ENCODE data around the gene PLCG2.
"Not testable (repeated sequence)": the region's sequence is repeated elsewhere in the genome, so short reads cannot be mapped to it uniquely, and the experiment has no call there.

Gene PLCG2

DNA sequence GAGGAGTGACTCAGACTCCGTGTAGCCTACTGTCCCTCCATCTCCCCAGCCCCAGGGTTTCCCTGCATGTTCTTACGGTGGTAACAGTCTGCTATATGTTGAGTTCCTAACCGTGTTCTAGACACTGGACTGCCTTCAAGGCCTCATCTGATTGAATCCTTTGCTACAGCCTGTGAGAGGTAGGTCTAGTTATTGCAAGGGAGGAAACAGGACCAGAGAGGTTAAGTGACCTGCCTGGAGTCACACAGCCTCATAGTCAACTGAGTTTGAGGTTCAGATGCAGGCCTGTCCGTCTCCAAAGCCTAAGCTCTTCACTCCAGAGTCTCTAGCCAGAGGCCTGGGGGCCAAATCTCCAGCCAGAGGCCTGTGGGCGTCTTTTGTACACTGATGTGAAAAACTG is 134.1 kb downstream of the PLCG2 start:
- DNase-seq (ENCODE audit: low spot score) = no peak

- DNase-seq (ENCODE audit: low spot score) = no peak
Measured at GRCh38 chr16:81917375-81917774, 138.3 kb downstream of the PLCG2 start.

DNA sequence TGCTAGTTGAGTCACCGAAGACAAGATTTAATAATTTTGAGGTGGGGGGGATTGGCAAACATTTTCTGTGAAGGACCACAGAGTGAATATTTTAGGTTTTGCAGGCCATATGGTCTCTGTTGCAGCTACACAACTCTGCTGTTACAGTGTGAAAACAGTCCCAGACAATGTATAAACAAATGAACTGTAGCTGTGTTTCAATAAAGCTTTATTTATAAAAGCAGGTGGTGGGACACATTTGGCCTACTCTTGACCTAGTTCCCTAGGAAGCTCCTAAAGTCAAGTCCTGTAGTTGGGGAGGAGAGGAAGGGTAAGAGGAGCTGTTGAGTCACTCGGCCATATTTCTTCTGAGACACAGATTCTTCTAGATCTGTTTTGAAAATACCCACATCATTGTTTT is 139.8 kb downstream of the PLCG2 start:
- DNase-seq (ENCODE audit: low spot score) = no peak

- no peak for DNase-seq (ENCODE audit: low spot score)
Measured at GRCh38 chr16:81920498-81920897, 141.4 kb downstream of the PLCG2 start.

- no peak for DNase-seq (ENCODE audit: low spot score)
Measured at GRCh38 chr16:81921085-81921814, 142.2 kb downstream of the PLCG2 start.

GRCh38 chr16:81921843-81922584 is 142.9 kb downstream of the PLCG2 start:
- no peak for DNase-seq (ENCODE audit: low spot score)

- no peak for DNase-seq (ENCODE audit: low spot score)
Measured at GRCh38 chr16:81923296-81923695, 144.2 kb downstream of the PLCG2 start.

DNA sequence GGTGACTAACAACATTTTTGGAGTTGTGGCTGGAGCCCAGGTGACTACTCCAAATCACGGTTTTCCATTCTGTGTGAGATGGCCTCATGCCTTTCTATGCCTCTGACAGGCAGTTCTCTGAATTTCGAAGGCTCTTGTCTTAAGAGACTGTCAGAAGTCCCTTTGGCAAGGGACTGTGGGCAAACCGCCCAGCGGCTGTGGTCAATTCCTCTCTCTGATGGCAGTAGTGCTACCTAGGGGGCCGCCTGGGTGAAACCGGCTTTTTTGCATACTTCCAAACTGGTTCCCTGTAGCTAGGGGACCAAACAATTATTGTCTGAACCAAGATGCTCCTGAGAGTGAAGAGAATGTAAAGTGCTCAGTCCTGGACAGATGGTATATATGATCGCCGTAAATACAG is 145.9 kb downstream of the PLCG2 start:
- no peak for DNase-seq (ENCODE audit: low spot score)

GRCh38 chr16:81926036-81926435 is 146.9 kb downstream of the PLCG2 start:
- no peak for DNase-seq (ENCODE audit: low spot score)

GRCh38 chr16:81927561-81928185 is 148.6 kb downstream of the PLCG2 start:
- DNase-seq (ENCODE audit: low spot score) = no peak

GRCh38 chr16:81928271-81928918 is 149.3 kb downstream of the PLCG2 start:
- DNase-seq (ENCODE audit: low spot score) = no peak

GRCh38 chr16:81928975-81929374 is 149.9 kb downstream of the PLCG2 start:
- DNase-seq (ENCODE audit: low spot score) = no peak

GRCh38 chr16:81929841-81930240 is 150.8 kb downstream of the PLCG2 start:
- no peak for DNase-seq (ENCODE audit: low spot score)

GRCh38 chr16:81931927-81932326 is 152.8 kb downstream of the PLCG2 start:
- DNase-seq (ENCODE audit: low spot score) = no peak

DNA sequence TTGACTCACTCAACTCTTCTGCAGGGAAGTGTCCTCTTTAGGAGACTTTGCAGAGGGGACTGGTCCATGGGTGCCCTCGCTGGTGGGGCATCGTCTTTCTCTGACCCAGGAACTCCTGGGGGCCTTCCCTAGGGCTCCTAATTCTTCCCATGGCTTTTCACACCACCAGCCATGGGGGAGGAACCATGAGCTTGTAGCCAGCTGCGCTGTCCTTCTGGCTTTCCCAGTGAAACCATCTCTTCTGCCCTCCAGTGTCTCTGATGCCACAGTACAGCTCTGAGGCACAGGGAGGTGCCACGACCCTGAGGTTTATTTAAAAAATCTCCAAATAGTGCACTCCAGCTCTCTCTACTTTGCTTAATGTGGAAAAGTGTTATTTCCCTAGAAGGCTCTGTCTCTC is 153.6 kb downstream of the PLCG2 start:
- DNase-seq (ENCODE audit: low spot score) = no peak

DNA sequence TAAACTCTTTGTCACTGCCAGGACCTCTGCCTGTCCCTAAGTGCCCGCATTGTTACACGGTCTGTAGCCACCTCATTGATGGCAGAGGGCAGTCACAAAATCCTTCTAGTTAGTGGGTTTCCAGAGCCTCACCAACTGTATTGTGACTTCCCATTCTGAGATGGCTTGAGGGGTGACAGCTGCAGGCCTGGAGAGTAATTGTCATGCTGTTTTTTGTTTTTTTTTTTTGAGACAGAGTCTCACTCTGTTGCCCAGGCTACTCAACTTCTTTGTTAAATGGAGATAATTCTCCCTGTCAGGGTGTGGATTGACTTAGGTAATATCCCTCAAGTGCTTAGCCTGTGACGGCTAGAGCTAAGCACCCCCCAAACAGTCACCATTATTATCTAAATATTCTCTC is 154.3 kb downstream of the PLCG2 start:
- no peak for DNase-seq (ENCODE audit: low spot score)

DNA sequence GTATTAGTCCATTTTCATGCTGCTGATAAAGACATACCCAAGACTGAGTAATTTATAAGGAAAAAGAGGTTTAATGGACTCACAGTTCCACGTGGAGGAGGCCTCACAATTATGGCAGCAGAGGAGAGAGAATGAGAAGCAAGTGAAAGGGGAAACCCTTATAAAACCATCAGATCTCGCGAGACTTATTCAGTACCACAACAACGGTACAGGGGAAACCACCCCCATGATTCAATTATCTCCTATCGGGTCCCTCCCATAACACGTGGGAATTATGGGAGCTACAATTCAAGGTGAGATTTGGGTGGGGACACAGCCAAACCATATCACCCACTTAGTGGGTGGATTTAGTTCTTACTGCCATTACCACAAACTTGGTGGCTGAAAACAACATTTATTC is 155.6 kb downstream of the PLCG2 start:
- DNase-seq (ENCODE audit: low spot score) = not testable (repeated sequence)

DNA sequence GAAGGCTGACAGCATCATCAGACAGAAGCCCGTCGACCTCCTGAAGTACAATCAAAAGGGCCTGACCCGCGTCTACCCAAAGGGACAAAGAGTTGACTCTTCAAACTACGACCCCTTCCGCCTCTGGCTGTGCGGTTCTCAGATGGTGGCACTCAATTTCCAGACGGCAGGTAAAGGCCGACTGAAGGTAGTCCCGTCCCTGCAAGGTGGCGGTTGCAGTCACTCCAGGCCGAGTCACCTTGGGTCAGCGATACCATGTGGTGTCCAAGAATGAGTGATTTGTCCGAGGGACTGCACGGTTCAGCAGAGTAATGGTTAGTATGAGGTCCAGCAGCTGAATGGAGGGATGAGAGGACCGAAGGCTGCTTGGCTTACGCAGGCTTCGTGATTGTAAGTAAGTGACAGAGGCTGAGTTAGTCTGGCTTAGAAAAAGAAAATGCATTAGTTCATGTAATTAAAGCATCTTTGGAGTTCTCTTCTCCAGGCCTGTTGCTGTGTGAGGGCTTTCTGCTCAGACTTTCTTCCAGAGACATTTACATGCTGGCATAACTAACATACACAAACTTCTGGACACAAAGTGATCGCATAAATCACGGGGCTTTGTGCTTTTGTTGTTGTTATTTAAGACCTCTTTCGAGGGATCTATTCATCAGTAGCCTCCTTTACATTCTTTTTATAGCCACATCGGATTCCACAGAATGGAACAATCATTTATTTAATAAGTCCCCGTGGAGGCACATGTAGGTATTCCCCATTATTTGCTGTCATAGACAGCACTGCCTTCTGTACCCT is 157.3 kb downstream of the PLCG2 start:
- no peak for DNase-seq (ENCODE audit: low spot score)

DNA sequence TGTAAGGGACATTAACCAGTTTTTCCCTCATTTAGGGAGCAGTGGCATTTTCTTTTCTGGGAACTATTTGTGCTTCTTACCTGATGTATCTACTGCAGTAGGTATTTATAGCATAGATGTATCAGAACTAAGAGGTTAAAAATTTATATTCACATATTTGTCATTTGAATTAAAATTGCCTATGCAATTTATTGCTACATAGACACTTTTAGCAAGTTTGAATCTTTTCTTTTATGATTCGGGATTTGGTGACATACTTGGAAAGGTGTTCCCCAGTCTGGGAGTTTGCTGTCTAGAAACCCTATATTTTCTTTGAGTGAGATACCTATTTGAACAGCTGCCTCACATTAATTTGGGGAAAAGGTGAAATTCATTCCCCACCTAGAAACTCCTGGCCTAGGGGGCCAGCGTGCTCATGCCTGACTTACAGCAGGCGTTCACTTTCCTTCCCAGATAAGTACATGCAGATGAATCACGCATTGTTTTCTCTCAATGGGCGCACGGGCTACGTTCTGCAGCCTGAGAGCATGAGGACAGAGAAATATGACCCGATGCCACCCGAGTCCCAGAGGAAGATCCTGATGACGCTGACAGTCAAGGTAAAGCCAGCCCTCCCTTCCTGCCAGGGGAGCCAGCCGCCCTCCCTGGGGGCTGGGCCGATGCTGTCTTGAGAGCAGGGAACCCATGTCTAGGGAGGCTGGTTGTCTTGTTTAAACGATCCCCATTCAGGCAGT is 158.4 kb downstream of the PLCG2 start:
- DNase-seq (ENCODE audit: low spot score) = no peak

GRCh38 chr16:81938326-81939163 is 159.5 kb downstream of the PLCG2 start:
- DNase-seq (ENCODE audit: low spot score) = no peak
